OCI-M1 (cell line): ENCODE data around the gene OR7G2.
A peak's percentile ranks its signal among the peaks of the same experiment; 100 is the strongest.

Experiments
- DNase-seq: peaks from one replicate; lab custom pipeline; 2025; lab: John Stamatoyannopoulos, UW

OR7G2 gene

GRCh38 chr19:9107375-9107774 is at the start of gene OR7G2:
OR7G2 (minus strand) TSS chr19:9107475; CDS start chr19:9103243, 4,232 bp downstream.
- DNase-seq, result no peak

GRCh38 chr19:9156304-9156703 is 49.0 kb upstream of the OR7G2 start:
- DNase-seq, result no peak

- DNase-seq, result no peak
These were observed 48.3 kb upstream of the OR7G2 start for GRCh38 chr19:9155591-9155990.

GRCh38 chr19:9151367-9151766 is 44.1 kb upstream of the OR7G2 start:
- DNase-seq, result no peak

GRCh38 chr19:9150650-9151049 is 43.4 kb upstream of the OR7G2 start:
- no peak for DNase-seq

- DNase-seq, result no peak
These were observed 42.7 kb upstream of the OR7G2 start for GRCh38 chr19:9149997-9150396.

GRCh38 chr19:9148697-9149096 is 41.4 kb upstream of the OR7G2 start:
- DNase-seq, result no peak

- no peak for DNase-seq
These were observed 39.6 kb upstream of the OR7G2 start for GRCh38 chr19:9146882-9147281.

GRCh38 chr19:9144920-9145319 is 37.6 kb upstream of the OR7G2 start:
- DNase-seq, result peak; percentile 34

GRCh38 chr19:9140159-9140874 is 33.0 kb upstream of the OR7G2 start, which contains the start of gene ZNF317:
ZNF317 (plus strand) TSS chr19:9140397; CDS start chr19:9156017, 15,620 bp downstream.
- DNase-seq, result peak; percentile 99

- DNase-seq, result peak; percentile 76
These were observed 32.4 kb upstream of the OR7G2 start for GRCh38 chr19:9139609-9140158.

GRCh38 chr19:9132422-9132821 is 25.1 kb upstream of the OR7G2 start:
- DNase-seq, result no peak

GRCh38 chr19:9130965-9131364 is 23.7 kb upstream of the OR7G2 start:
- peak; percentile 96 for DNase-seq

GRCh38 chr19:9128171-9128570 is 20.9 kb upstream of the OR7G2 start:
- no peak for DNase-seq

GRCh38 chr19:9126900-9127405 is 19.7 kb upstream of the OR7G2 start, which contains the start of gene OR7G3:
OR7G3 (minus strand) TSS chr19:9126950; CDS start chr19:9126950, 0 bp downstream.
- no peak for DNase-seq

- DNase-seq, result peak; percentile 48
These were observed 9.3 kb upstream of the OR7G2 start for GRCh38 chr19:9116547-9116946.

- peak; percentile 79 for DNase-seq
These were observed 8.1 kb upstream of the OR7G2 start, which contains the start of gene OR7G1 for GRCh38 chr19:9115307-9115813. OR7G1 (minus strand) TSS chr19:9115763; CDS start chr19:9115763, 0 bp downstream.

- no peak for DNase-seq
These were observed 2.7 kb upstream of the OR7G2 start for GRCh38 chr19:9109959-9110358.

- no peak for DNase-seq
These were observed 20.5 kb downstream of the OR7G2 start, which contains the start of gene OR1M1 for GRCh38 chr19:9086761-9087160. OR1M1 (plus strand) TSS chr19:9087061; CDS start chr19:9093245, 6,184 bp downstream.

GRCh38 chr19:9078651-9079050 is 28.6 kb downstream of the OR7G2 start:
- DNase-seq, result no peak

GRCh38 chr19:9076901-9077300 is 30.4 kb downstream of the OR7G2 start:
- DNase-seq, result no peak

GRCh38 chr19:9075064-9075949 is 32.0 kb downstream of the OR7G2 start:
- peak; percentile 99 for DNase-seq
